Spleen (tissue), 7 donors: Measurements from ENCODE around the gene TMEM192.

ENCODE experiments used
- POLR2A ChIP-seq, 3 donors: fragments of 450-650 bp; IDR thresholded peaks; one replicate each; pipeline ENCODE4 v1.5.1; 2017; ENCODE audit warnings: antibody characterized with exemption in 3 of 3, mild to moderate bottlenecking in 1 of 3
- TF ChIP-seq, protein P1 (sequence below), 11 experiments: fragments of 200-600 bp in 7 of 11; fragments of 450-650 bp in 4 of 11; sonication (generic) in 4 of 11; IDR thresholded peaks in 8 of 11; conservative IDR thresholded peaks in 3 of 11; 1 replicate in 7 of 11; 2 replicates in 4 of 11; pipeline versions ENCODE4 v1.4.0 to v1.8.0; 2016 to 2021; ENCODE audit warnings: antibody characterized with exemption in 11 of 11, inconsistent platforms in 4 of 11, mild to moderate bottlenecking in 1 of 11
- donor health status: DM: no; HTN: no; CAD: no; lungs with moderate emphysema.
- donor health status: DM: no; HTN: no; CAD: no.
- donor health status: DM: no; HTN: no; CAD: no.

DNA sequence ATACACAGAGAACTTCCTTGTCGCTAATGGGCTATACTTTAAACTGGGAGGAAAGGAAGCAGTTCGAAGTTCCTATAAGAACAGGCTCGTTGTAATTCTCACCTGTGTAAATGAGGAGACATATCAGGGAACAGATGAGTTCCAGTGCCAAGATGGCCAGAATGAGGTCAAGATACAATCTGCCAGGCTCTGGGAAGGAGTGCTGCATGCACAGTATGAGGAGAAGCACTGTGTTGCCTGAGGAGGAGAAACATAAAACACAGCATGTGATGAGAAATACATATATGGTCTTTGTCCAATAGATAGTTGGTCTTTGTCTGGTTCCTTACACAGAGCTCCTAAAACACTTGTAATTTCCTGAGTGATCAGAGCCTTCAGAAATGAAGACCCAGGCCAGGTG, 24.3 kb downstream of the TMEM192 start:
- TF ChIP-seq, protein P1, sequence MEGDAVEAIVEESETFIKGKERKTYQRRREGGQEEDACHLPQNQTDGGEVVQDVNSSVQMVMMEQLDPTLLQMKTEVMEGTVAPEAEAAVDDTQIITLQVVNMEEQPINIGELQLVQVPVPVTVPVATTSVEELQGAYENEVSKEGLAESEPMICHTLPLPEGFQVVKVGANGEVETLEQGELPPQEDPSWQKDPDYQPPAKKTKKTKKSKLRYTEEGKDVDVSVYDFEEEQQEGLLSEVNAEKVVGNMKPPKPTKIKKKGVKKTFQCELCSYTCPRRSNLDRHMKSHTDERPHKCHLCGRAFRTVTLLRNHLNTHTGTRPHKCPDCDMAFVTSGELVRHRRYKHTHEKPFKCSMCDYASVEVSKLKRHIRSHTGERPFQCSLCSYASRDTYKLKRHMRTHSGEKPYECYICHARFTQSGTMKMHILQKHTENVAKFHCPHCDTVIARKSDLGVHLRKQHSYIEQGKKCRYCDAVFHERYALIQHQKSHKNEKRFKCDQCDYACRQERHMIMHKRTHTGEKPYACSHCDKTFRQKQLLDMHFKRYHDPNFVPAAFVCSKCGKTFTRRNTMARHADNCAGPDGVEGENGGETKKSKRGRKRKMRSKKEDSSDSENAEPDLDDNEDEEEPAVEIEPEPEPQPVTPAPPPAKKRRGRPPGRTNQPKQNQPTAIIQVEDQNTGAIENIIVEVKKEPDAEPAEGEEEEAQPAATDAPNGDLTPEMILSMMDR (IDR thresholded peaks at IDR 0.05 in 8 of 11, conservative IDR thresholded peaks at IDR 0.05 in 3 of 11), result no peak
- TF ChIP-seq POLR2A (IDR thresholded peaks at IDR 0.05), result no peak
